GM13977 (cell line): ENCODE results near the gene FIP1L1.

Source experiments
- DNase-seq: peaks from one replicate; pipeline ENCODE4 v3.0.0; 2012; ENCODE audit warnings: low spot score
- CTCF ChIP-seq: IDR thresholded peaks from 2 replicates; pipeline ENCODE4 v1.5.1; 2012; ENCODE audit warnings: mild to moderate bottlenecking, control low read depth; ENCODE audit not compliant: insufficient read depth; ENCODE audit errors: extremely low read depth, missing control alignments
- in situ Hi-C: fragments of 300-500 bp; cut with MboI; formaldehyde crosslinking; loops from one replicate; pipeline ENCODE4 v1.12.0; 2022; ENCODE audit warnings: low sequenced_read_pairs, low pct_unique_long_range_greater_than_20kb, mixed read lengths, inconsistent platforms; ENCODE audit not compliant: unreplicated experiment

FIP1L1 gene

GRCh38 chr4:53485658-53486040, 108.2 kb downstream of the FIP1L1 start:
- in situ Hi-C loops = no loop called here
- TF ChIP-seq CTCF = no peak
- no peak for DNase-seq

- no peak for TF ChIP-seq CTCF
- in situ Hi-C loops = no loop called here
- DNase-seq = no peak
Measured at GRCh38 chr4:53487766-53488165, 110.3 kb downstream of the FIP1L1 start.

- no peak for DNase-seq
- in situ Hi-C loops = no loop called here
- no peak for TF ChIP-seq CTCF
Measured at GRCh38 chr4:53489279-53489889, 111.9 kb downstream of the FIP1L1 start.

- in situ Hi-C loops = no loop called here
- no peak for DNase-seq
- TF ChIP-seq CTCF = no peak
Measured at GRCh38 chr4:53490161-53490956, 112.9 kb downstream of the FIP1L1 start.

- peak; percentile 48 for TF ChIP-seq CTCF
- in situ Hi-C loops = no loop called here
- DNase-seq = peak; percentile 45
Measured at GRCh38 chr4:53490965-53491622, 113.7 kb downstream of the FIP1L1 start.

- no peak for DNase-seq
- no peak for TF ChIP-seq CTCF
- in situ Hi-C loops = no loop called here
Measured at GRCh38 chr4:53494851-53495250, 117.4 kb downstream of the FIP1L1 start.
